Left lung (tissue), 10 donors: Measurements from ENCODE around the gene SLC12A8. TPM values are rescaled to one million over a fixed set of nuclear protein-coding genes. Genes with fewer than 3 reads are reported as not detected.

Experiments
- ATAC-seq: fragments of 200-7000 bp; cut with Tn5 transposase; one replicate; pipeline ENCODE4 v1.9.1; 2020; ENCODE audit warnings: moderate library complexity
- DNase-seq, 4 donors: peaks; one replicate each; pipeline ENCODE4 v3.0.0-alpha.2; 2013 to 2020
- H3K27ac ChIP-seq, 2 donors: fragments of 200-600 bp; sonication (generic) in 1 of 2; one replicate each; pipeline versions ENCODE4 v1.5.0 to v1.8.0; 2020 to 2021
- H3K27me3 ChIP-seq, 2 donors: fragments of 200-600 bp; sonication (generic) in 1 of 2; one replicate each; pipeline versions ENCODE4 v1.5.0 to v1.8.0; 2020 to 2021
- H3K36me3 ChIP-seq, 2 donors: fragments of 200-600 bp; sonication (generic) in 1 of 2; one replicate each; pipeline versions ENCODE4 v1.5.0 to v1.8.0; 2020 to 2021
- H3K4me1 ChIP-seq, 2 donors: fragments of 200-600 bp; one replicate each; pipeline ENCODE4 v1.8.0; 2021
- H3K4me3 ChIP-seq, 2 donors: fragments of 200-600 bp; sonication (generic) in 1 of 2; one replicate each; pipeline versions ENCODE4 v1.5.0 to v1.8.0; 2020 to 2021; ENCODE audit warnings: mild to moderate bottlenecking in 1 of 2
- H3K9me3 ChIP-seq, 2 donors: fragments of 200-600 bp; sonication (generic) in 1 of 2; one replicate each; pipeline versions ENCODE4 v1.5.0 to v1.8.0; 2020 to 2021
- CTCF ChIP-seq, 2 donors: fragments of 200-600 bp; sonication (generic) in 1 of 2; IDR thresholded peaks; one replicate each; pipeline versions ENCODE4 v1.5.0 to v1.8.0; 2021; ENCODE audit warnings: antibody characterized with exemption in 2 of 2
- intact Hi-C, 2 donors: fragments of 100-400 bp; cut with DNase I; formaldehyde crosslinking; loops; one replicate each; pipeline versions ENCODE4 v1.11.2 to v1.14.2; 2022
- polyA plus RNA-seq, 6 donors: library from polyadenylated mRNA; unstranded; fragments of 120-200 nt; gene quantifications; one replicate each; pipeline ENCODE4 v1.2.1, GENCODE V29; 2013; ENCODE audit not compliant: insufficient read length in 6 of 6
- total RNA-seq, 2 donors: library from RNA; stranded (reverse); fragmentation: NEBNext Ultra II Directional; extraction: Animal tissue kit (Norgen Biotek cat#: 25700); gene quantifications; one replicate each; pipeline ENCODE4 v1.2.1, GENCODE V29; 2021
- donor health status: DM: no; HTN: yes; CAD: no.
- donor health status: DM: no; HTN: no; CAD: no.

The SLC12A8 gene
- total and polyA plus RNA-seq, 8 donors, result 1.1 to 17.1 (median 1.6) TPM

DNA sequence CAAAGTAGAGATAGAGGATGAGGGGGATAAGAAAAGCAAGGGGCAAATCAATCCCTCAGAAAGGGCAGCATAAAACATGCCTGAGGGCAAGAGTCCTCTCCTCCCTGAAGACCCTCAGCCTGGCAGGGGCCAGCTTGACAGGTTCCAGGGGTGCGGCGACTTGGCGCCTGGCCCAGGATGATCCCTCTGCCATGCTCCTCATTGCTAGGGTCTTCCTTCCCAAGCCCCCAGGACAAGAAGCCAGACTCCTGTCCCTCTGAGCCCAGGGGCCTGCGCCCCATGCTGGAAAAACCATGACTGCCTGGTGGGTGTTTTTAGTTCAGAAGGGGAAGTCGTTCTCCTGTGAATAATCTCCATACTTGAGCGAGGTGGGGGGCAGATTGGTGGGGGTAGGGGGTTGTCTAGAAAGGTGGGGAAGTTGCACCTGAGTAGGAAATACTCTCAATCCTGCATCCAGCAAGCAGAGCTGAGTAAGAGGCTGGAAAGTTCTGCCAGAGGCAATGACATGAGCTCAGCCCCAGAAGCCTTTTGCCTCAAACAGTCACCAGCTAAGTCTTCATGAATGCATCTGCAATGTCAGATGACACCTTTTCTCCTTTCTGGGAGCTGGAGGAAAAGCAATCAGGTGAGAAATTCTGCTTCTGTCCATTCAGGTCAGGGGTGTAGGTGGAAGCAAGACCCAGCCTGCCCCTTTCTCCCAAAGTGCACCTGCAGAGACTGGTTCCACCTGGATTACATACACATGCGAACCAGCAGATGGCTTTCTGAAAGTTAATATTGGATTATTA is 18.3 kb downstream of the SLC12A8 start:
- Histone ChIP-seq H3K27me3 (no peaks in the 10 kb centered on the region), H3K27ac (no peak overlapping the region), H3K36me3 (peaks cover 0 to 7% of the 10 kb centered on the region in 2 donors), H3K4me3 (no peak overlapping the region), H3K4me1 (no peaks in the 10 kb centered on the region), H3K9me3 (no peaks in the 10 kb centered on the region)
- no peak for ATAC-seq
- no peak for DNase-seq
- intact Hi-C loops, result no loop called here
- TF ChIP-seq CTCF (IDR thresholded peaks at IDR 0.05), result no peak

DNA sequence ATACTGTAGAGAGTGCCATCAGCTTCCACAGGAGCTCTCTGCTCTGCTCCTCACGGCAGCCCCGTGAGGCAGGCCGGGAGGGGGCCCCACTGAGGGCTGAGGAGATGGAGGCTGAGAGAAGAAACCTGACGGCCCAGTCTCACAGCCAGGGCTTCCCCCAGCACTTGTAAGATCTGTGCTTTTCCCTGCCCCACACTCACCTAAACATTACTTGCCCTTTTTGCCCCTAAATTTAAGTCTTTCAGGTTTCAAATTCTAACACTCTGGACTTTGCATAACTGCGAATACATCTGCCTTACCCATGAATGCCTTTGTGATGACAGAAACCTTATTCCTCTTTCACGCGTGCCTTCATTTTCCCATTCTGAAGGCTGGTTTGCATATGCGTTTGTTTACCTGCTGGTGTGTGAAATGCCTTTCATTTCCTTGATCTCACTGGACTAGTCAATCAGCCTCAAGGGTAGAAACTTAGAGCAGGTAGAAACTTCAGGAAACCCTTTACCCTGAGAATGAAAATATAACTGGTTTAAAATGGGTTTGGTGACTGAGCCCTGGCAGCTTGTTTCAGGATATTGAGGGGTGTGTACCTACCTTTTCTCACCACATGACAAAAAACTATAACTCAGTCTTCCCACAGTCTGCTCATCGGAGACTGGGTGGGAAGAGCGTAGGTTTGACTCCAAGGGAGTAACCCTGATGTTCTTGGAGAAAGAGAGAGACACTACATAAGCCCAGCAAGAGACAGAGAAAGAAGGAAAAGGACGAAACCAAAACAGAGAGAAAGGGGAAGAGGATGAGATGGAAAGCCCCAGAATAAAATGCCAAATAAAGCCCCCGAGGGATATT is 20.1 kb downstream of the SLC12A8 start:
- peak; percentile 16 for ATAC-seq
- Histone ChIP-seq H3K4me3 (no peak overlapping the region), H3K36me3 (peaks cover 0 to 7% of the 10 kb centered on the region in 2 donors), H3K27me3 (no peaks in the 10 kb centered on the region), H3K27ac (no peak overlapping the region), H3K4me1 (no peaks in the 10 kb centered on the region), H3K9me3 (no peaks in the 10 kb centered on the region)
- TF ChIP-seq CTCF (IDR thresholded peaks at IDR 0.05), result no peak
- DNase-seq, result no peak
- intact Hi-C loops, result no loop called here

GRCh38 chr3:125191730-125192129 is 20.8 kb downstream of the SLC12A8 start:
- Histone ChIP-seq H3K36me3 (peaks cover 0 to 7% of the 10 kb centered on the region in 2 donors), H3K9me3 (no peaks in the 10 kb centered on the region), H3K4me3 (no peak overlapping the region), H3K27ac (no peak overlapping the region), H3K27me3 (no peaks in the 10 kb centered on the region), H3K4me1 (no peaks in the 10 kb centered on the region)
- intact Hi-C loops, result no loop called here
- no peak for ATAC-seq
- no peak for TF ChIP-seq CTCF (IDR thresholded peaks at IDR 0.05)
- no peak for DNase-seq

DNA sequence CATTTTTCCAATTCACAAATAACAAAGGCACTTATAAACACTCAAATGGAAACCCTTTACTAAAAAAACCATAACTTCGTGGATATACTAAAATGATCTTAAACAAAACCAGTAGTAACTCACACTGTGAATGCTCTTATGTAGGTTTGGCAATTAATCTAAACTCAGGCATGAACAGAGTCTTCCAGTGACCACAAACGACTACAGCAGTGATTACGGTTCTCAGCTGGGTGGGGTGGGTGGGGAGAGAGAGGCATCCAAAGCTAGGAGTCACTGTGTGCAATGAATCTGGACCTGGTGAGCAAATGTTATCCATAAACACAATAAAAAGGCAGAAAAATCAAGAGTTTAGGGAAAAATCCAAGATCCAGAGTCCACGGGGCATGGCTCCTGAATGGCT is 21.3 kb downstream of the SLC12A8 start:
- ATAC-seq (no peak), DNase-seq (no peak)
- no peak overlapping the region for H3K4me3 ChIP-seq
- no peaks in the 10 kb centered on the region for H3K9me3 ChIP-seq
- TF ChIP-seq CTCF (IDR thresholded peaks at IDR 0.05), result no peak
- no peaks in the 10 kb centered on the region for H3K27me3 ChIP-seq
- H3K27ac ChIP-seq, result no peak overlapping the region
- no peaks in the 10 kb centered on the region for H3K4me1 ChIP-seq
- intact Hi-C loops, result no loop called here
- peaks cover 0 to 7% of the 10 kb centered on the region in 2 donors for H3K36me3 ChIP-seq

DNA sequence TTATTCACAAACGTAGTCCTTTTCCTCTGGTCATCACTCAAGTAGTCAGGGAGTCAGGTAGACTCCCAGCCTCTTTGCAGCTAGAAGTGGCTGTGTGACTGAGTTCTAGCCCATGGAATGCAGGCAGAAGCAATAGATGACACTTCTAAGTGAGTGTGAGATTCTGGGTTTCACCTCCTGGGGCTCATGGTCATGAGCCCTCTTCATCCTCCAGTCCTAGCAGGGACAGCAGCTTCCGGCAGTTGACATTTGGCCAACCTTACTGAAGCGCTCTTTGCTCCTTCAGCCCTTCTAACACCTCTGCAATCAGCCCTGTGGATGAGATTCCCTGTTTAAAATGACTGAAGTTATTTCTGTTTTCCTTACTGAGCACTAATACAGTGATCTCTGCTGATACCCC is 21.8 kb downstream of the SLC12A8 start:
- Histone ChIP-seq H3K4me3 (no peak overlapping the region), H3K27ac (no peak overlapping the region), H3K36me3 (peaks cover 0 to 7% of the 10 kb centered on the region in 2 donors), H3K27me3 (no peaks in the 10 kb centered on the region), H3K4me1 (no peaks in the 10 kb centered on the region), H3K9me3 (no peaks in the 10 kb centered on the region)
- DNase-seq (no peak), ATAC-seq (no peak)
- intact Hi-C loops, result no loop called here
- TF ChIP-seq CTCF (IDR thresholded peaks at IDR 0.05), result no peak
